OCI-LY3 (cell line): ENCODE results near the gene PASK.

Experiments
- H2AFZ ChIP-seq: fragments of 200-600, 300-600 bp; shearing (Covaris generic); 2 replicates; pipeline ENCODE4 v1.6.0; 2014; ENCODE audit warnings: antibody characterized with exemption, low read depth, low read length
- H3K27ac ChIP-seq: fragments of 200-600, 300-600 bp; sonication (generic); 2 replicates; pipeline ENCODE4 v1.5.1; 2014; ENCODE audit warnings: mild to moderate bottlenecking, low read length, moderate library complexity, mixed read lengths
- H3K27me3 ChIP-seq: fragments of 200-600, 300-600 bp; sonication (generic); 2 replicates; pipeline ENCODE4 v1.6.1; 2014; ENCODE audit warnings: low read depth, low read length, mixed read lengths
- H3K36me3 ChIP-seq: fragments of 200-600, 300-600 bp; sonication (generic); replicated peaks from 2 replicates; pipeline ENCODE3; 2014; ENCODE audit warnings: low read depth, low read length, mixed read lengths
- H3K4me1 ChIP-seq: fragments of 300-600, 200-600 bp; sonication (generic); 2 replicates; pipeline ENCODE4 v1.6.1; 2014; ENCODE audit warnings: low read length, mixed read lengths
- H3K4me2 ChIP-seq: fragments of 200-600, 300-600 bp; sonication (generic); 2 replicates; pipeline ENCODE4 v1.6.1; 2014; ENCODE audit warnings: low read length, mixed read lengths
- H3K4me3 ChIP-seq: fragments of 300-600, 200-600 bp; sonication (generic); 2 replicates; pipeline ENCODE4 v1.5.1; 2014; ENCODE audit warnings: antibody characterized with exemption, mild to moderate bottlenecking, low read length, moderate library complexity
- H3K79me2 ChIP-seq: fragments of 300-600, 200-600 bp; shearing (Covaris generic); 2 replicates; pipeline ENCODE4 v1.6.1; 2014; ENCODE audit warnings: mild to moderate bottlenecking, low read length, mixed read lengths
- H3K9ac ChIP-seq: fragments of 300-600, 200-600 bp; shearing (Covaris generic); 2 replicates; pipeline ENCODE4 v1.6.0; 2014; ENCODE audit warnings: mild to moderate bottlenecking, low read length, moderate library complexity
- H3K9me3 ChIP-seq: fragments of 200-600, 300-600 bp; shearing (Covaris generic); 2 replicates; pipeline ENCODE4 v1.6.1; 2014; ENCODE audit warnings: low read length, mixed read lengths; ENCODE audit not compliant: insufficient read depth
- H4K20me1 ChIP-seq: fragments of 200-600, 300-600 bp; sonication (generic); 2 replicates; pipeline ENCODE4 v1.6.1; 2016; ENCODE audit warnings: low read length, mixed read lengths; ENCODE audit not compliant: insufficient read depth
- CTCF ChIP-seq: fragments of 200-600, 300-600 bp; sonication (generic); IDR thresholded peaks from 2 replicates; pipeline ENCODE4 v1.5.1; 2014; ENCODE audit warnings: antibody characterized with exemption, low read length, low read depth
- EZH2phosphoT487 ChIP-seq: fragments of 200-600 bp; shearing (Covaris generic); IDR thresholded peaks from 2 replicates; pipeline ENCODE4 v1.6.1; 2018; ENCODE audit warnings: antibody characterized with exemption, mixed run types, low read depth

The PASK gene

GRCh38 chr2:241084856-241085444 is 64.3 kb downstream of the PASK start:
- Histone ChIP-seq H3K9me3 (no peaks in the 10 kb centered on the region), H3K27me3 (no peaks in the 10 kb centered on the region), H3K4me2 (no peak overlapping the region), H3K79me2 (no peaks in the 10 kb centered on the region), H2AFZ (no peak overlapping the region), H3K4me1 (no peaks in the 10 kb centered on the region), H3K27ac (no peak overlapping the region), H3K9ac (no peak overlapping the region), H4K20me1 (no peaks in the 10 kb centered on the region), H3K36me3 (peaks cover 43% of the 10 kb centered on the region), H3K4me3 (no peak overlapping the region)
- TF ChIP-seq CTCF: no peak
- TF ChIP-seq EZH2phosphoT487: no peak

- H3K4me3 ChIP-seq: no peak overlapping the region
- no peak overlapping the region for H3K4me2 ChIP-seq
- no peak for TF ChIP-seq EZH2phosphoT487
- TF ChIP-seq CTCF: no peak
- H3K27ac ChIP-seq: no peak overlapping the region
- H3K4me1 ChIP-seq: peaks cover 2% of the 10 kb centered on the region
- peaks cover 29% of the 10 kb centered on the region for H3K36me3 ChIP-seq
- H4K20me1 ChIP-seq: no peaks in the 10 kb centered on the region
- no peaks in the 10 kb centered on the region for H3K9me3 ChIP-seq
- H3K79me2 ChIP-seq: no peaks in the 10 kb centered on the region
- H3K27me3 ChIP-seq: no peaks in the 10 kb centered on the region
- H3K9ac ChIP-seq: no peak overlapping the region
- no peak overlapping the region for H2AFZ ChIP-seq
These were observed 66.2 kb downstream of the PASK start for GRCh38 chr2:241083091-241083415.

- no peaks in the 10 kb centered on the region for H3K79me2 ChIP-seq
- TF ChIP-seq EZH2phosphoT487: no peak
- no peak for TF ChIP-seq CTCF
- H3K27ac ChIP-seq: no peak overlapping the region
- no peak overlapping the region for H2AFZ ChIP-seq
- H3K9ac ChIP-seq: no peak overlapping the region
- H4K20me1 ChIP-seq: no peaks in the 10 kb centered on the region
- no peak overlapping the region for H3K4me2 ChIP-seq
- H3K4me1 ChIP-seq: peaks cover 2% of the 10 kb centered on the region
- H3K9me3 ChIP-seq: no peaks in the 10 kb centered on the region
- H3K36me3 ChIP-seq: peaks cover 24% of the 10 kb centered on the region
- H3K27me3 ChIP-seq: no peaks in the 10 kb centered on the region
- H3K4me3 ChIP-seq: no peak overlapping the region
These were observed 66.8 kb downstream of the PASK start for GRCh38 chr2:241082341-241083090.

- H3K4me1 ChIP-seq: peaks cover 2% of the 10 kb centered on the region
- no peak overlapping the region for H2AFZ ChIP-seq
- no peak overlapping the region for H3K9ac ChIP-seq
- H3K79me2 ChIP-seq: no peaks in the 10 kb centered on the region
- TF ChIP-seq EZH2phosphoT487 (no peak), CTCF (no peak)
- no peaks in the 10 kb centered on the region for H3K9me3 ChIP-seq
- H3K4me3 ChIP-seq: no peak overlapping the region
- H4K20me1 ChIP-seq: no peaks in the 10 kb centered on the region
- no peak overlapping the region for H3K27ac ChIP-seq
- peaks cover 16% of the 10 kb centered on the region for H3K36me3 ChIP-seq
- no peak overlapping the region for H3K4me2 ChIP-seq
- H3K27me3 ChIP-seq: no peaks in the 10 kb centered on the region
These were observed 67.5 kb downstream of the PASK start for GRCh38 chr2:241081643-241082340.
